Neural cell (in vitro differentiated cells): Measurements from ENCODE around the gene SLC27A5.

ENCODE experiments used
- CTCF ChIP-seq: fragments of 450-650 bp; IDR thresholded peaks from 2 replicates; pipeline ENCODE4 v1.5.1; 2014; ENCODE audit warnings: antibody characterized with exemption, mild to moderate bottlenecking, moderate library complexity; ENCODE audit not compliant: poor library complexity, severe bottlenecking
- EP300 ChIP-seq: fragments of 450-650 bp; conservative IDR thresholded peaks from 2 replicates; pipeline ENCODE4 v1.6.1; 2014; ENCODE audit warnings: antibody characterized with exemption, mild to moderate bottlenecking, moderate library complexity; ENCODE audit not compliant: poor library complexity, severe bottlenecking
- POLR2AphosphoS5 ChIP-seq: IDR thresholded peaks from 2 replicates; pipeline ENCODE4 v1.6.1; 2012
- RAD21 ChIP-seq: fragments of 450-650 bp; conservative IDR thresholded peaks from 2 replicates; pipeline ENCODE4 v1.6.1; 2014; ENCODE audit warnings: antibody characterized with exemption, mild to moderate bottlenecking, moderate library complexity
- SMC3 ChIP-seq: fragments of 450-650 bp; conservative IDR thresholded peaks from 2 replicates; pipeline ENCODE4 v1.6.1; 2014; ENCODE audit warnings: antibody characterized with exemption, mild to moderate bottlenecking, moderate library complexity; ENCODE audit not compliant: poor library complexity
- TAF1 ChIP-seq: IDR thresholded peaks from 2 replicates; pipeline ENCODE4 v1.6.1; 2012; ENCODE audit warnings: low read depth
- TF ChIP-seq, protein P1 (sequence below): IDR thresholded peaks from 2 replicates; pipeline ENCODE4 v1.6.1; 2012; ENCODE audit warnings: borderline replicate concordance

GRCh38 chr19:58477871-58478270 is 33.9 kb downstream of the SLC27A5 start:
- no peak for TF ChIP-seq POLR2AphosphoS5
- no peak for TF ChIP-seq CTCF
- TF ChIP-seq RAD21, result no peak
- TF ChIP-seq SMC3, result no peak
- TF ChIP-seq TAF1, result no peak
- TF ChIP-seq, protein P1, sequence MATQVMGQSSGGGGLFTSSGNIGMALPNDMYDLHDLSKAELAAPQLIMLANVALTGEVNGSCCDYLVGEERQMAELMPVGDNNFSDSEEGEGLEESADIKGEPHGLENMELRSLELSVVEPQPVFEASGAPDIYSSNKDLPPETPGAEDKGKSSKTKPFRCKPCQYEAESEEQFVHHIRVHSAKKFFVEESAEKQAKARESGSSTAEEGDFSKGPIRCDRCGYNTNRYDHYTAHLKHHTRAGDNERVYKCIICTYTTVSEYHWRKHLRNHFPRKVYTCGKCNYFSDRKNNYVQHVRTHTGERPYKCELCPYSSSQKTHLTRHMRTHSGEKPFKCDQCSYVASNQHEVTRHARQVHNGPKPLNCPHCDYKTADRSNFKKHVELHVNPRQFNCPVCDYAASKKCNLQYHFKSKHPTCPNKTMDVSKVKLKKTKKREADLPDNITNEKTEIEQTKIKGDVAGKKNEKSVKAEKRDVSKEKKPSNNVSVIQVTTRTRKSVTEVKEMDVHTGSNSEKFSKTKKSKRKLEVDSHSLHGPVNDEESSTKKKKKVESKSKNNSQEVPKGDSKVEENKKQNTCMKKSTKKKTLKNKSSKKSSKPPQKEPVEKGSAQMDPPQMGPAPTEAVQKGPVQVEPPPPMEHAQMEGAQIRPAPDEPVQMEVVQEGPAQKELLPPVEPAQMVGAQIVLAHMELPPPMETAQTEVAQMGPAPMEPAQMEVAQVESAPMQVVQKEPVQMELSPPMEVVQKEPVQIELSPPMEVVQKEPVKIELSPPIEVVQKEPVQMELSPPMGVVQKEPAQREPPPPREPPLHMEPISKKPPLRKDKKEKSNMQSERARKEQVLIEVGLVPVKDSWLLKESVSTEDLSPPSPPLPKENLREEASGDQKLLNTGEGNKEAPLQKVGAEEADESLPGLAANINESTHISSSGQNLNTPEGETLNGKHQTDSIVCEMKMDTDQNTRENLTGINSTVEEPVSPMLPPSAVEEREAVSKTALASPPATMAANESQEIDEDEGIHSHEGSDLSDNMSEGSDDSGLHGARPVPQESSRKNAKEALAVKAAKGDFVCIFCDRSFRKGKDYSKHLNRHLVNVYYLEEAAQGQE, result no peak
- TF ChIP-seq EP300, result no peak
